Left ventricle myocardium inferior (tissue), 1 donor: ENCODE measurements around the gene NXT1. TPM values are rescaled to one million over a fixed set of nuclear protein-coding genes. Genes with fewer than 3 reads are reported as not detected.

Experiments
- DNase-seq: peaks from one replicate; pipeline ENCODE4 v3.0.0-alpha.2; 2020
- H3K27ac ChIP-seq: fragments of 200-600 bp; replicated peaks from 2 replicates; pipeline ENCODE4 v1.8.0; 2021
- H3K27me3 ChIP-seq: fragments of 200-600 bp; 2 replicates; pipeline ENCODE4 v1.8.0; 2021; ENCODE audit warnings: low read depth
- H3K36me3 ChIP-seq: fragments of 200-600 bp; 2 replicates; pipeline ENCODE4 v1.8.0; 2021
- H3K4me1 ChIP-seq: fragments of 200-600 bp; 2 replicates; pipeline ENCODE4 v1.8.0; 2021
- H3K4me3 ChIP-seq: fragments of 200-600 bp; 2 replicates; pipeline ENCODE4 v1.8.0; 2021; ENCODE audit warnings: mild to moderate bottlenecking, moderate library complexity
- H3K9me3 ChIP-seq: fragments of 200-600 bp; replicated peaks from 2 replicates; pipeline ENCODE4 v1.8.0; 2021
- intact Hi-C: fragments of 100-400 bp; cut with micrococcal nuclease; formaldehyde crosslinking; loops from one replicate; pipeline ENCODE4 v1.11.0; 2022
- total RNA-seq: library from RNA; stranded (reverse); fragmentation: NEBNext Ultra II Directional; extraction: Animal tissue kit (Norgen Biotek cat#: 25700); gene quantifications from one replicate; pipeline ENCODE4 v1.2.1, GENCODE V29; 2021
- TF ChIP-seq, protein P1 (sequence below): fragments of 200-600 bp; IDR thresholded peaks from 2 replicates; pipeline ENCODE4 v1.8.0; 2021; ENCODE audit warnings: antibody characterized with exemption, mild to moderate bottlenecking, borderline replicate concordance
- donor health status: DM: no; HTN: yes; CAD: no; lungs with severe emphysema.

Gene NXT1
- total RNA-seq, 1 donor from 2014 or later = 7.3 TPM

DNA sequence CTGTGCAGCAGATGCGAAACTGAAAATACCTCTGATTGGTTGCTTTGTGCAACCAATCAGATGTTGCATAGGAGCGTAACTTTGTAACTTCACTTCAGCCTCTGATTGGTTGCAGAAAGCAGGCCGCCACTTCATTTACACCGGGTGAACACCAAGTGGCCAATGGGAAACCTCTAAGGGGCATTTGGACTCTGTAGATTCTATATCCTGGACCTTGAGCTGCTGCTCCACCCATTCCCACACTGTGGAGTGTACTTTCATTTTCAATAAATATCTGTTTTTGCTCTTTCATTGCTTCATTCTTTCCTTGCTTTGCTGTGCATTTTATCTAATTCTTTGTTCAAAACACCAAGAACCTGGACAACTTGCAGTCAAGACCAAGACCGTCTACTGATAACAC is 14.1 kb upstream of the NXT1 start:
- H3K36me3 ChIP-seq = no peaks in the 10 kb centered on the region
- TF ChIP-seq, protein P1, sequence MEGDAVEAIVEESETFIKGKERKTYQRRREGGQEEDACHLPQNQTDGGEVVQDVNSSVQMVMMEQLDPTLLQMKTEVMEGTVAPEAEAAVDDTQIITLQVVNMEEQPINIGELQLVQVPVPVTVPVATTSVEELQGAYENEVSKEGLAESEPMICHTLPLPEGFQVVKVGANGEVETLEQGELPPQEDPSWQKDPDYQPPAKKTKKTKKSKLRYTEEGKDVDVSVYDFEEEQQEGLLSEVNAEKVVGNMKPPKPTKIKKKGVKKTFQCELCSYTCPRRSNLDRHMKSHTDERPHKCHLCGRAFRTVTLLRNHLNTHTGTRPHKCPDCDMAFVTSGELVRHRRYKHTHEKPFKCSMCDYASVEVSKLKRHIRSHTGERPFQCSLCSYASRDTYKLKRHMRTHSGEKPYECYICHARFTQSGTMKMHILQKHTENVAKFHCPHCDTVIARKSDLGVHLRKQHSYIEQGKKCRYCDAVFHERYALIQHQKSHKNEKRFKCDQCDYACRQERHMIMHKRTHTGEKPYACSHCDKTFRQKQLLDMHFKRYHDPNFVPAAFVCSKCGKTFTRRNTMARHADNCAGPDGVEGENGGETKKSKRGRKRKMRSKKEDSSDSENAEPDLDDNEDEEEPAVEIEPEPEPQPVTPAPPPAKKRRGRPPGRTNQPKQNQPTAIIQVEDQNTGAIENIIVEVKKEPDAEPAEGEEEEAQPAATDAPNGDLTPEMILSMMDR = no peak
- H3K4me1 ChIP-seq = peaks cover 18% of the 10 kb centered on the region
- no peak overlapping the region for H3K4me3 ChIP-seq
- no peak for DNase-seq
- no peak overlapping the region for H3K27ac ChIP-seq
- no peaks in the 10 kb centered on the region for H3K9me3 ChIP-seq
- intact Hi-C loops = loop anchor here (5.0 kb wide), 1 partner anchor 644 kb away; no protein-coding TSS in a partner anchor
- no peaks in the 10 kb centered on the region for H3K27me3 ChIP-seq

DNA sequence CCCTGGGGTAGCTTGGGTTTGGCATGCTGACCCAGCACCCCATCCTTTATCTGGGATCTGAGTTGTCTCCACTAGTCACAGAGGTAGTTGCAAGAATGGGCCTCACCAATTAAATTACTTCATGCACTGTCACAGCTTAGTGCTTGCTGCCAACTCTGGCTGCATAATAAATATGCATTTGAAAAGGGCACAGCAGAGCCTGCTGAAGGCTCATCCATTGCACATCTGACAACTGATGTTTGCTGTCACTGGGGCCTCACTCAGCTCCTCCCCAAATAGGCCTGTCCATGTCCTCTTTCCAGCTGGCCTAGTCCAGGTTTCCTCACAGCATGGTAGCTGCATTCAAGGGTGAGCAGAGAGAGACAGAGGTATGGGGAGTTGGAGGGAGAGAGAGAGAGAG is 13.3 kb upstream of the NXT1 start:
- Histone ChIP-seq H3K4me1 (peaks cover 18% of the 10 kb centered on the region), H3K36me3 (no peaks in the 10 kb centered on the region), H3K4me3 (no peak overlapping the region), H3K27ac (no peak overlapping the region), H3K9me3 (no peaks in the 10 kb centered on the region), H3K27me3 (no peaks in the 10 kb centered on the region)
- DNase-seq = no peak
- TF ChIP-seq, protein P1 = no peak
- intact Hi-C loops = loop anchor here (5.0 kb wide), 1 partner anchor 645 kb away; no protein-coding TSS in a partner anchor

DNA sequence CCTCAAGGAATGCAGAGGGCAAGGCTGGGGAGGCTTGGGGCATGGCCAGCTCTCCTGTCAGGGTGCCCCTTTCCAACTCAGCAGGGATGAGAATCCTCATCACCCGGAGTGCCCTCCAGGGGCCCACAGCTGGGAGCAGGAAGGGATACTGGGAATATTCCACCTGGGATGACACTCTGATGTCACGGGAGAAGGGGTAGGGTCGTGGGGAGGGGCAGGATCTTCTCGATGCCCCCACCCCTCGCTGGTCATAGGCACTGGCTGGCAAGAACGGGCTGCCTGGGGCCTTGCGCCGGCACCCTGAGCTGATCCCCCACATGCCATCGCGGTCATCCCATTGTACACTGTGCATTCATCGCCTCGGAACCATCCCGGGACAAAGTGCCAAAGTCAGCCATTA is 10.6 kb upstream of the NXT1 start:
- DNase-seq = no peak
- TF ChIP-seq, protein P1 = no peak

DNA sequence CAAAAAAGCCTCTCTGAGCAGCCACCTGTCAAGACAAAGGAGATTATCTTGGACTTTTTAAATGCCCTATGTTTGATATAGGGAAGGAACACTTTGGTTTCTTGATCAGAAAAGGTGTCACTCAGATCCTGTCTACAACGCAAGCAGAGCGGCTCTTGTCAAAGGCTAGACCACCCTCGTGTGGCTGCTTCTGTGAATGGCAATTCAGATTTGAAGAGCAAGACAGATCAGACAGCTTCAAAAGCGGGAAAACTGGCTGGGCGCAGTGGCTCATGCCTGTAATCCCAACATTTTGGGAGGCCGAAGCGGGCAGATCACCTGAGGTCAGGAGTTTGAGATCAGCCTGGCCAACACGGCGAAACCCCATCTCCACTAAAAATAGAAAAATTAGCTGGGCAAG is 10.1 kb upstream of the NXT1 start:
- Histone ChIP-seq H3K36me3 (no peaks in the 10 kb centered on the region), H3K27me3 (no peaks in the 10 kb centered on the region), H3K27ac (no peak overlapping the region), H3K9me3 (no peaks in the 10 kb centered on the region), H3K4me1 (no peaks in the 10 kb centered on the region), H3K4me3 (no peak overlapping the region)
- DNase-seq = peak; percentile 56
- TF ChIP-seq, protein P1 = peak; percentile 84
- intact Hi-C loops = loop anchor here (10.0 kb wide), 1 partner anchor 96 kb away; no protein-coding TSS in a partner anchor

More for the DNA sequence above, 10.6 kb upstream of the NXT1 start:
- H3K27me3 ChIP-seq = no peaks in the 10 kb centered on the region
- H3K27ac ChIP-seq = no peak overlapping the region
- intact Hi-C loops = loop anchor here (5.0 to 10.0 kb wide), 2 partner anchors 95 to 648 kb away; no protein-coding TSS in a partner anchor
- no peak overlapping the region for H3K4me3 ChIP-seq
- peaks cover 1% of the 10 kb centered on the region for H3K4me1 ChIP-seq
- H3K9me3 ChIP-seq = no peaks in the 10 kb centered on the region
- H3K36me3 ChIP-seq = no peaks in the 10 kb centered on the region

DNA sequence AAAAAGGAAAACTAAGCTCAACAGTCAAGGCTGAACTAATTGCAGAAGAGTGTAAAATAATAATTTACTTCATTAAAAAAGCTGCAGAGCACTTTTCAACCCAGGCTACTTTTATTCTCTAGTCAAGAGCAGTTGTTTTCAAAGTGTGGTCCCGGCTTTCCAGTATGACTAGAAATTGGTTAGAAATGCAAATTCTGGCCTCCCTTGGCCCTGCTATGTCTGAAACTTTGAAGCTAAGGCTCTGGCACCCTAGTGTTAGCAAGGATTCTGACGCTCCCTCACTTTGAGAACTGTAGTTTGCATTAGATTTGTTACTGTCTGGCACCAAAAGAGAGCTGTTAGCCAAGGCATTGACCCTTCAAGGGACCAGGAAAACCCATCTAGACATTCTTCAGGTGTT is 9.5 kb upstream of the NXT1 start:
- Histone ChIP-seq H3K4me1 (no peaks in the 10 kb centered on the region), H3K36me3 (no peaks in the 10 kb centered on the region), H3K9me3 (no peaks in the 10 kb centered on the region), H3K27me3 (no peaks in the 10 kb centered on the region), H3K4me3 (no peak overlapping the region), H3K27ac (no peak overlapping the region)
- TF ChIP-seq, protein P1 = no peak
- intact Hi-C loops = loop anchor here (10.0 kb wide), 1 partner anchor 96 kb away; no protein-coding TSS in a partner anchor
- no peak for DNase-seq

DNA sequence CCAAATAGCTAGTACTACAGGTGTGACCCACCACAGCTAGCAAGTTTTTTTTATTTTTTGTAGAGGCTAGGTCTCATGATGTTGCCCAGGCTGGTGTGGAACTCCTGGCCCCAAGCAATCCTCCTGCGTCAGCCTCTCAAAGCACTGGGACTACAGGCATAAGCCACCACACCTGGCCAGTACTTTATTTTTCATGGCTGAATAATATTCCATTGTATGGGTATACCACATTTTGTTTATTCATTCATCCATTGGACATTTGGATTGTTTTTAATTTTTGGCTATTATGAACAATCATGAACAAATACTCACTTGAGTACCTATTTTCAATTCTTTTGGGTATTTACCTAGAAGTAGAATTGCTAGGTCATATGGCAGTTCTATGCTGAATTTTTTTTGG is 7.0 kb upstream of the NXT1 start:
- intact Hi-C loops = loop anchor here (10.0 kb wide), 1 partner anchor 99 kb away; no protein-coding TSS in a partner anchor
- H3K4me3 ChIP-seq = no peak overlapping the region
- no peaks in the 10 kb centered on the region for H3K27me3 ChIP-seq
- H3K36me3 ChIP-seq = no peaks in the 10 kb centered on the region
- no peaks in the 10 kb centered on the region for H3K4me1 ChIP-seq
- no peak overlapping the region for H3K27ac ChIP-seq
- TF ChIP-seq, protein P1 = no peak
- no peaks in the 10 kb centered on the region for H3K9me3 ChIP-seq
- no peak for DNase-seq
